ENCODE results near the gene CRMP1.

CRMP1 gene

GRCh38 chr4:5919044-5919443 lies 26.2 kb upstream of the CRMP1 start:
- no peak for DNase-seq

- DNase-seq, result no peak
Measured at GRCh38 chr4:5918331-5918985, 25.6 kb upstream of the CRMP1 start.

GRCh38 chr4:5917672-5918071 lies 24.8 kb upstream of the CRMP1 start:
- DNase-seq, result no peak

GRCh38 chr4:5916229-5916628 lies 23.3 kb upstream of the CRMP1 start:
- no peak for DNase-seq

GRCh38 chr4:5913454-5913853 lies 20.6 kb upstream of the CRMP1 start:
- DNase-seq, result no peak

GRCh38 chr4:5912614-5913019 lies 19.7 kb upstream of the CRMP1 start:
- DNase-seq, result no peak

GRCh38 chr4:5908876-5909427 lies 16.1 kb upstream of the CRMP1 start:
- no peak for DNase-seq

- DNase-seq, result no peak
Measured at GRCh38 chr4:5906191-5906590, 13.3 kb upstream of the CRMP1 start.

- no peak for DNase-seq
Measured at GRCh38 chr4:5905714-5906113, 12.8 kb upstream of the CRMP1 start.

- no peak for DNase-seq
Measured at GRCh38 chr4:5900844-5901243, 8.0 kb upstream of the CRMP1 start.

- no peak for DNase-seq
Measured at GRCh38 chr4:5899881-5900280, 7.0 kb upstream of the CRMP1 start.

GRCh38 chr4:5899396-5899795 lies 6.5 kb upstream of the CRMP1 start:
- DNase-seq, result no peak

- DNase-seq, result no peak
Measured at GRCh38 chr4:5897674-5898073, 4.8 kb upstream of the CRMP1 start.

- DNase-seq, result no peak
Measured at GRCh38 chr4:5895287-5895686, 2.4 kb upstream of the CRMP1 start.

- DNase-seq, result no peak
Measured at GRCh38 chr4:5894266-5894665, 1.4 kb upstream of the CRMP1 start.

- no peak for DNase-seq
Measured at GRCh38 chr4:5893591-5893990, 705 bp upstream of the CRMP1 start.

GRCh38 chr4:5892323-5893003 lies 423 bp downstream of the CRMP1 start:
- no peak for DNase-seq

- DNase-seq, result no peak
Measured at GRCh38 chr4:5891563-5892322, 1.1 kb downstream of the CRMP1 start.

GRCh38 chr4:5890063-5890727 lies 2.7 kb downstream of the CRMP1 start:
- DNase-seq, result no peak

- DNase-seq, result no peak
Measured at GRCh38 chr4:5889002-5889696, 3.7 kb downstream of the CRMP1 start.

GRCh38 chr4:5888222-5889001 lies 4.5 kb downstream of the CRMP1 start:
- no peak for DNase-seq

Measured in CD4-positive, alpha-beta T cell treated with Interleukin-15 for 1 hour (primary cell).